GM06990 (cell line): Measurements from ENCODE around the gene SPIRE1.

ENCODE experiments used
- DNase-seq: peaks from one replicate; pipeline ENCODE4 v3.0.0-alpha.2; 2011; ENCODE audit not compliant: insufficient read length; ENCODE audit errors: extremely low read depth
- H3K27me3 ChIP-seq: replicated peaks from 2 replicates; pipeline ENCODE4 v1.6.0; 2011; ENCODE audit warnings: low read length; ENCODE audit not compliant: control insufficient read depth, insufficient read depth
- H3K36me3 ChIP-seq: 2 replicates; pipeline ENCODE4 v1.5.1; 2011; ENCODE audit warnings: low read length; ENCODE audit not compliant: control insufficient read depth, insufficient read depth
- H3K4me3 ChIP-seq: replicated peaks from 2 replicates; pipeline ENCODE4 v1.5.1; 2011; ENCODE audit warnings: low read depth, mild to moderate bottlenecking, control low read depth, low read length
- TF ChIP-seq, protein P1 (sequence below): IDR thresholded peaks from 2 replicates; pipeline ENCODE4 v1.5.1; 2011; ENCODE audit warnings: low read length, control low read depth, mild to moderate bottlenecking, inconsistent platforms; ENCODE audit not compliant: insufficient read depth, poor library complexity, severe bottlenecking

The SPIRE1 gene

DNA sequence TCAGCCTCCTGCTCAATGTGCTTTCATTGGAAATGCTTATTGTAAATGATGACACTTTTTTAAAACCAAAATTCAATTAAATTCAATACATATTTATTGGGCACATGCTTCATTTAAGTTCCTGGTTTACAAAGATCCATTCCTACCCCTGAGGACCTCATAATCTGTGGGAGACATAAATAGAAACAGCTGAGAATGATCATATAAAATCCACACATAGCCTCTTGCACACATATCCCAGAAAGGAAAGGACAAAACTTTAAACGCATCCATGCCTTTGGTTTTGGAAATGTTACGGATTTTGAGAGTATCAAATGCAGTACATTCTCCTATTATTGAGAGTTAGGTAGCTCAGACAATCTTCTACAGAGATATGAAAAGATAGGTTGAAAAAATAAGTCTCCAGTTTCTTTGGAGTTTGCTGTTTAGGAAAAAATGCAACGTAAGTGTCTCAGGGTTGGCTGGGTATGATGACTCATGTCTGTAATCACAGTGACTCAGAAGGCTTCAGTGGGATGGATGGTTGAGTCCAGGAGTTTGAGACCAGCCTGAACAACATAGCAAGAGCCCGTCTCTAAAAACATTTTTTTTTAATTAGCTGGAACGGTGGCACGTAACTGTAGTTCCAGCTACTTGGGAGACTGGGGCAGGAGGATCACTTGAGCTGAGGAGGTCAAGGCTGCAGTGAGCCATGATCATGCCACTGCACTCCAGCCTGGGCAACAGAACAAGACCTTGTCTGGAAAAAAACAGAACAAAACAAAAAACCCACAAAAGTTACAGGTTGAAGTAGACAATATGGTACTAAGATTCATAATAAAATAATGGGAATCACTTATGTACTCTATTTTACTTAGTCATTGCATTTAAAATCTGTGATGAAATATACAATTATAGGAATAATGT lies 254.1 kb downstream of the SPIRE1 start:
- no peaks in the 10 kb centered on the region for H3K36me3 ChIP-seq
- TF ChIP-seq, protein P1, sequence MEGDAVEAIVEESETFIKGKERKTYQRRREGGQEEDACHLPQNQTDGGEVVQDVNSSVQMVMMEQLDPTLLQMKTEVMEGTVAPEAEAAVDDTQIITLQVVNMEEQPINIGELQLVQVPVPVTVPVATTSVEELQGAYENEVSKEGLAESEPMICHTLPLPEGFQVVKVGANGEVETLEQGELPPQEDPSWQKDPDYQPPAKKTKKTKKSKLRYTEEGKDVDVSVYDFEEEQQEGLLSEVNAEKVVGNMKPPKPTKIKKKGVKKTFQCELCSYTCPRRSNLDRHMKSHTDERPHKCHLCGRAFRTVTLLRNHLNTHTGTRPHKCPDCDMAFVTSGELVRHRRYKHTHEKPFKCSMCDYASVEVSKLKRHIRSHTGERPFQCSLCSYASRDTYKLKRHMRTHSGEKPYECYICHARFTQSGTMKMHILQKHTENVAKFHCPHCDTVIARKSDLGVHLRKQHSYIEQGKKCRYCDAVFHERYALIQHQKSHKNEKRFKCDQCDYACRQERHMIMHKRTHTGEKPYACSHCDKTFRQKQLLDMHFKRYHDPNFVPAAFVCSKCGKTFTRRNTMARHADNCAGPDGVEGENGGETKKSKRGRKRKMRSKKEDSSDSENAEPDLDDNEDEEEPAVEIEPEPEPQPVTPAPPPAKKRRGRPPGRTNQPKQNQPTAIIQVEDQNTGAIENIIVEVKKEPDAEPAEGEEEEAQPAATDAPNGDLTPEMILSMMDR, result no peak
- H3K27me3 ChIP-seq, result peaks cover 3% of the 10 kb centered on the region
- no peak overlapping the region for H3K4me3 ChIP-seq
- DNase-seq, result no peak

DNA sequence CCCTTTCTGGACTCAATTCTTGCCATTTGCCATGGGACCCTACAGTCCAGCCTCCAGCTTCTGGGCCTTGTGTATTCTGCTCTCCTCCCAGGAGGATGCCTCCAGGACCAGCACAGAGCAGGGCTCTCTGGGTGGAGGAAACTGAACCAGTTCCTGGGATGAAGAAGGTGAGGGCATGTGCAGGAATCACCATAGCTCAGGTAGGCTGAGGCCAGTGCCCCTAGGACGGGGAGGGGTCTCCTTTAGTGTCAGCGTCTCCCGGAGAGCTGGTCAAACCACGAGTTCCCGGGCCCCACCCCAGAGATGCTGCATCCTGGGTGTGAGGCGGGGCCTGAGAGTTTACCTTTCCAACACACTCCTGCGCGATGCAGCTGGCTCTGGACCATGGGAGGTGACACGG lies 256.0 kb downstream of the SPIRE1 start:
- no peaks in the 10 kb centered on the region for H3K36me3 ChIP-seq
- no peak for DNase-seq
- TF ChIP-seq, protein P1, result no peak

DNA sequence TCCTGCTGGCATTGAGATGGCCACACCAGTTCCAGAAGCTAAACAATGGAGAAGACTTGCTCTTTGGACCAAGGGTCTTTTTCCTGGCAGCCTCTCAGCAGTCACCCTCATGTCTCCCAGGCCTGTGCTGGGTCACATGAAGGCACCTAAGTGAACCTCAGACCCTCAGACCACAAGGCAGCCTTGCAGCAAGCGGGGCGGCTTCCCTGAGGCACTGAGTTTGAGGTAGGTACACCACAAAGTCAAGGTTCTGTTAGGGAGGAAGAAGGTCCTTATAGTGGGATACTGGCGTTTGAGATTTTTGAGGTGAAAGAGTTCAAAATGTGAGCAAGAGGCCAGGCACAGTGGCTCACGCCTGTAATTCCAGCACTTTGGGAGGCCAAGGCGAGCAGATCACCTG lies 258.7 kb downstream of the SPIRE1 start:
- no peak for DNase-seq
- Histone ChIP-seq H3K27me3 (no peaks in the 10 kb centered on the region; the same call in none of the 2 replicates), H3K4me3 (no peak overlapping the region), H3K36me3 (no peaks in the 10 kb centered on the region)
- TF ChIP-seq, protein P1, result no peak

More for the DNA sequence above, 256.0 kb downstream of the SPIRE1 start:
- Histone ChIP-seq H3K27me3 (peaks cover 3% of the 10 kb centered on the region), H3K4me3 (no peak overlapping the region)

DNA sequence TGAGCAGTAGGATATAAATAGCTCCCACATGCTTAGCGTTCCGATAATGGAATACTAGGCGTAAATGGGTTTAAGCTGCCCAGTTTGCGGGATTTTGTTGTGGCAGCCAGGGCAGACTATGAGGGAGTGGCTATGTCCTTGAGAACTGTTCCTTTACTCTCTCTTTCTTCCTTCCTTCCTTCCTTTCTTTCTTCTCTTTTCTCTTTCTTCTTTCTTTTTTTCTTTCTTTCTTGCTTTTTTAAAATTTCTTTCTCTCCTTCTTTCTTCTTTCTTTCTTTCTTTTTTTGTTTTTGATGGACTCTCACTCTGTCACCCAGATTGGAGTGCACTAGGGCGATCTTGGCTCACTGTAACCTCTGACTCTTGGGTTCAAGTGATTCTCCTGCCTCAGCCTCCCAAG lies 259.3 kb downstream of the SPIRE1 start:
- no peak overlapping the region for H3K4me3 ChIP-seq
- H3K36me3 ChIP-seq, result no peaks in the 10 kb centered on the region
- TF ChIP-seq, protein P1, result no peak
- no peak for DNase-seq
- H3K27me3 ChIP-seq, result no peaks in the 10 kb centered on the region; the same call in none of the 2 replicates

DNA sequence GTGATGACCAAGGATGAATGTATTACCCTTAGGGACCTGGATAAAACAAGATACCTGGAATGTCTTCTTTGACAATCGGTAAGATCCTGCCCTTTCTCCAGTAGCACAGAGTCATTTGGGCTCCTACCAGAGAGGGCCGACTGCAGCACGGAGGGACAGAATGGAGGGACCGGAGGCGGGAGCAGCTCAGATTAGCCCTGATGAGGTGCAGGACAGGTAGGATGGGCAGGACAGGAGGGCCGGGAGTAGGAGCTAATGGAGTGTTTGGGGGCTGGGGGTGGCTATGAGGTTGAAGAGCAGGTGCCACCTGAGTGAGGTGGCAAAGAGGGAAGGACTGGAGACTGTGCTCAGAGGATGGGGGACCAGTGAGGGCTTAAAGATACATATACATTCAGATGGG lies 260.1 kb downstream of the SPIRE1 start:
- Histone ChIP-seq H3K27me3 (no peaks in the 10 kb centered on the region; the same call in none of the 2 replicates), H3K36me3 (no peaks in the 10 kb centered on the region), H3K4me3 (no peak overlapping the region)
- TF ChIP-seq, protein P1, result no peak
- no peak for DNase-seq
